ENCODE measurements around the gene TMEM117. TPM values are rescaled to one million over a fixed set of nuclear protein-coding genes. Genes with fewer than 3 reads are reported as not detected.

Gene TMEM117
- total RNA-seq, 2 experiments from 2014 or later, result 0.95 to 7.1 TPM

Other genes with a start within 250 kb of the TMEM117 start
- 20.5 and 21.1 TPM in 2 replicates for gene PUS7L, start 77.3 kb upstream of the TMEM117 start, total RNA-seq (2014; rRNA removed; shearing (Covaris generic))
- gene PUS7L, start 77.3 kb upstream of the TMEM117 start, total RNA-seq (2022), result 23.3 and 27.0 TPM in 2 replicates
- 17.3 and 17.9 TPM in 2 replicates for gene IRAK4, start 77.1 kb upstream of the TMEM117 start, total RNA-seq (2014; rRNA removed; shearing (Covaris generic))
- 28.9 and 31.7 TPM in 2 replicates for gene IRAK4, start 77.1 kb upstream of the TMEM117 start, total RNA-seq (2022)
- 20.6 and 29.4 TPM in 2 replicates for gene TWF1, start 29.8 kb upstream of the TMEM117 start, total RNA-seq (2014; rRNA removed; shearing (Covaris generic))
- gene TWF1, start 29.8 kb upstream of the TMEM117 start, total RNA-seq (2022), result 22.0 and 26.1 TPM in 2 replicates

All from OCI-LY7 (cell line).